Hematopoietic multipotent progenitor cell treated with erythropoietin and hydrocortisone succinate and interleukin-3 and kit ligand, for 17 days (in vitro differentiated cells): Measurements from ENCODE around the gene PCSK5.
A peak's percentile ranks its signal among the peaks of the same experiment; 100 is the strongest.
"Not testable (repeated sequence)": the region's sequence is repeated elsewhere in the genome, so short reads cannot be mapped to it uniquely, and the experiment has no call there.

Experiments used
- DNase-seq: peaks from one replicate; pipeline ENCODE4 v3.0.0-alpha.2; 2015; ENCODE audit warnings: low spot score

PCSK5 gene

DNA sequence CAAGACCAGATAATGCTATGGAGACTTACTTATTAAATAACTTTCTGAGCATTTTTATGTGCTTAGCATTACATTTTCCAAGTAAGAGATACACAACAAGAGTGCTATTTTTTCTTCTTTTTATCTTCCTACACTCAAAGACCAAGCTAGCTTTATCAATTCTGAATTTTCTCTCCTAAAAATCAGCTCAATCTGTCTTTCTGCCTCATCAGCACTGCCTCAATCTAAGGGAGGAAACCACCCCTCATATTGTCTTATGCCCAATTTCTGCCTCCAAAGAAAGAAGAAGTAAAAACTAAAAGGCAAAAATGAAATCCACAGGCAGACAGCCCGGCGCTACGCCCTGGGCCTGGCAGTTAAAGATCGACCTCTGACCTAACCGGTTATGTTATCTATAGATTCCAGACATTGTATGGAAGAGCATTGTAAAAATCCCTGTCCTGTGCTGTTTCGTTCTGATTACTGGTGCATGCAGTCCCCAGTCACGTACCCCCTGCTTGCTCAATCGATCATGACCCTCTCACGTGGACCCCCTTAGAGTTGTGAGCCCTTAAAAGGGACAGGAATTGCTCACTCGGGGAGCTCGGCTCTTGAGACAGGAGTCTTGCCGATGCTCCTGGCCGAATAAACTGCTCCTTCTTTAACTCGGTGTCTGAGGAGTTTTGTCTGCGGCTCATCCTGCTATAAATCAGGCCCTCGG lies 472.0 kb downstream of the PCSK5 start:
- DNase-seq, result not testable (repeated sequence)

DNA sequence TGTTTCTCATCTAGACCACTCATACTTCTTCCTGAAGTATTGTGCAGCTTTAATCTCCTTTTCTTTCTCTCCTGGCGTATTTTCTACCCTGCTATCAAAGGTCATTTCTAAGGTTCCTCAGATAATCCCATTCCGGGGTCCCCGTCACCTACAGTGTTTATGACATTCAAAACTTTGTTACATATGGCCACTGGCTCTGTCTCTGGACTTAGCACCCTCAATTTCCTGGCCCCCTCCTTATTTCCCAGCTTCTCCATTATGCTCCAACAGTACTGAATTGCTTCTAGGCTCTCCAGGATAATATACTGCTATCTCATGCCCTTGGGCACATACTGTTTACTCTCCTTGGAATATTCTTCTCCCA lies 472.5 kb downstream of the PCSK5 start:
- no peak for DNase-seq

DNA sequence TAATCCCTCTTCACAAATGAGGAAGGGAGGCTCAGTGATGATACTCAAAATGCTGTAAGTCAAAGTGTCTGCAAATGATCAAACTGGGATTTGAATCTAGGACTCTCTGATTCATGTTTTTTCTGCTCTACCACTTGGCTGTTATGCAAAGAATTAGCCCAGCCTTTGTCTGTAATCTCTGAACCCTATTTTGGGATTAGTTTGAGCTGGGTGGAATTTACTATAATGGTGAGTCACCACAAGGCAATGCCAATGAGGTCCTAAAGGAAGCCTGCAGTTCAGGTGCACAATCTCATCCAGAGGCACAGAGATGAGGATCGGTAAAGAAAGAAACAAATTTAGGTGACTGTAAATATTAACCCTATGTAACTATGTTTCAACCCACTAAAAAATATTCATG lies 474.6 kb downstream of the PCSK5 start:
- no peak for DNase-seq

DNA sequence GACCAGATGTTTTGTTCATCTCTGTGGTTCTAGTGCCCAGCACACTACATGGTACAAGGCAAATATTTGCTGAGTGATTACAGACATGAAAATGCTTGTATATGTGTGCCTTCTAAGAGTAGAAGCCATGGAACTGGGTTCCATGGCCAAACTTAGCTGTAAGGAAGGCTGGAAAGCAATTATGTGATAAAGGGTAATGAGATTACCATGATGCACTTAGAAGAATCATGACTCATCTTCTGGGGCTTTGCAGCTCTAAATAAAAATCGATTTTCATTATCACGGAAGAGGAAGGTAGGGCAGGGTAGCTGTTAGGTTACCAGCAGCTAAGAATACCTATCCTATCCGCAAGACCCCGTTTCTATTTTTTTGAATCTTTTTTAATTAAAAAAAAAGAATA lies 475.8 kb downstream of the PCSK5 start:
- no peak for DNase-seq

DNA sequence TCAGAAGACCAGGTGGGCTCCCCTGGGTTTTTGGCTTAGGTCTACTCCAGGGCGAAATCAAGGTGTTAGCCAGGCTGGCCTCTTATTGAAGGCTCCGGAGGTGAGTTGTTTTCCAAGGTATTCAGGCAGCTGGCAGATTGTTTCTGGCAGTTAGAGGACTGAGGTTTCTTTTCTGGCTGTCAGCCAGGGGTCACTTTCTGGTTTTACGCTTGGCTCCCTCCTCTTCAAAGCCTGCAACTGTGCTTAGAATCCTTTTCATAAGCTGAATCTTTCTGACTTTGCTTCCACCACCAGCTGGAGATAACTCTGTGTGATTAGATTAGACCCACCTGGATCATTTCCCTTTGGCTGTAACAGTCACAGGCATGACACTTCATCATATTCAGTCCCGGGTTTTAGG lies 479.1 kb downstream of the PCSK5 start:
- DNase-seq, result no peak

DNA sequence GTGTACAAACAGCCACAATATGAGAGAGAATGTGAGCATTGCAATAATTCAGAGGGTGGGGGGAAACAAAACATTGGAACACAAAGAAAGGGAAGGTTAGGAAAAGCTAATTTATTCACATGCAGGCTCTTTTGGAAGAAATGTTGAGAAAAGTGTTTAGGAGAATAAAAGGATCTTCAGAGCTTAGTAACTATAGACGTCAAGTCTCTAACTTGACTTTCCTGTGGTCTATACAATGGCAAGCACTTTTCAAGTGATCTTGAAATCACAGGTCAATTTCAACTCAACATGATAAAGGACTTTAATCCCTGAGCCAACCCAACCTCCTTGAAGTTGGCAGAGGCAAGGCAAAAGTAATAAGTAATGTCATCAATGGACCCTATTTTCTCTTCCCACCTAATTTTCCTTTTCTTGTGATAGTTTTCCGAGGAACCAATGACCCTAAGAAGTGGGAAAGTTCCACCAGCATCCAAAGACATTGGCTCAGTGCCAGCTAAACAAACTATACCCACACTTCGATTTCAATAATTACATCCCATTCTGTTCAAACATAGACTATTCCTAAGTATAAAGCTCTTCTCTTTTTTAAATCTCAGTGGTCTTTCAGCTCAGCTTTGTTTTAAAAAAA lies 480.0 kb downstream of the PCSK5 start:
- DNase-seq, result no peak

DNA sequence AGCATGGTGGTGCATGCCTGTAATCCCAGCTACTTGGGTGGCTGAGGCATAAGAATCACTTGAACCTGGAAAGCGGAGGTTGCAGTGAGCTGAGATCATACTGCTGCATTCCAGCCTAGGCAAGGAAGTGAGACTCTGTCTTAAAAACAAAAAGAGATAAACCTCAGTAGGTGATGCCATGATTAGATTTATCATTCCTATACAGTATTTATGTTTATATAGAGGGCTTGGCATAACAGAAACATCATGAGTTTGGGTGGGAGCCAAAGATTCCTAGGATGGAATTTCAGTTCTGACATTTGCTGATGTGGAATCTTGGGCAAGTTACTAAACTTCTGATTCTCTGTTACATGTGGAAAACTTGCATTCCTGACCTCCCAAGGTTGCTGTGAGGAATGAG lies 481.4 kb downstream of the PCSK5 start:
- no peak for DNase-seq

DNA sequence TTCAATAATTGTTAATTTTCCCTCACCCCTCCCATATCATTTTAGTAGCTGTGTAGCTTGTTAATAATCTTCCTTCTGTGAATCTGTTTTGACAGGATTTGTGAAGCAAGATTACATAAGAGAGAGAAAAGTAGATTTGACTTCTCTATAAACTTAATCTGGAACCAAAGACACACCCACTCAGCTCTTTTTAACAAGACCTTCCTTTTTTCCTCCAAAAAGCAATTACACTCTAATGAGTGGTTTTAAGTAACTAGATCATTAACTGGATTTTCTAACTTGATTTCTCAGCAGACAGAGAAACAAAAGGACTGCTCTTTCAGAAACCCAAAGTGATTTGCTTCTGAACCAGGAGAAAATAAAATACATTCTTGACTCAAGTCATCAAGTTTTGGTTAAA lies 481.9 kb downstream of the PCSK5 start:
- DNase-seq, result no peak

DNA sequence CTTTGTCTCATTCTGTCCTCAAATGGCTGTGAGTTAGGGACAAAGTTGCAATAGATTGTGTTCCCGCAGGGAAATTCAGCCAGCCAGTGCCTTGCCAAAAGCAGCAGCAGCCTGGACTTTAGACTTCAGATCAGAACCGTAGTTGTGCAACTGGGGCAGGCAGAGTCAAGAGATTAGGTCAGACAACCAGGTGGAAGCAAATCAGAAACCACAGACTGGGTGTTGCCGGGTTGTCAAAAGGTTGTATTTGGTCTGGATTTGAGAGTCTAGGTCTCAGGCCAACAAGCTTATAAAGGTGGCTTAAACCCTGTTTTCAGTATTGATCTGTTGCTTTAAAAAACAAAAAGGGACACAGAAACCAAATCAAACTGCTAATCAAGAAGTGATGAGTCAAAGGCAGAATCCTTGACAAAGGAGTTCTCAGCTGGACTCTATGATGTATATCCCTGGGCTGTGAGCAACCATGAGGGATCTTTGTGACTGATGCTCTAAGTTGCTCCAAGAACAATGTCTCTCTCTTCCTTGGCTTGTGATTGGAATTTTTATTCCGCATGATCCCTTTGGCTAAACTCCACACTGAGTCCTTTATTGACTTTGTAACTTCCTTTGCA lies 482.8 kb downstream of the PCSK5 start:
- no peak for DNase-seq

DNA sequence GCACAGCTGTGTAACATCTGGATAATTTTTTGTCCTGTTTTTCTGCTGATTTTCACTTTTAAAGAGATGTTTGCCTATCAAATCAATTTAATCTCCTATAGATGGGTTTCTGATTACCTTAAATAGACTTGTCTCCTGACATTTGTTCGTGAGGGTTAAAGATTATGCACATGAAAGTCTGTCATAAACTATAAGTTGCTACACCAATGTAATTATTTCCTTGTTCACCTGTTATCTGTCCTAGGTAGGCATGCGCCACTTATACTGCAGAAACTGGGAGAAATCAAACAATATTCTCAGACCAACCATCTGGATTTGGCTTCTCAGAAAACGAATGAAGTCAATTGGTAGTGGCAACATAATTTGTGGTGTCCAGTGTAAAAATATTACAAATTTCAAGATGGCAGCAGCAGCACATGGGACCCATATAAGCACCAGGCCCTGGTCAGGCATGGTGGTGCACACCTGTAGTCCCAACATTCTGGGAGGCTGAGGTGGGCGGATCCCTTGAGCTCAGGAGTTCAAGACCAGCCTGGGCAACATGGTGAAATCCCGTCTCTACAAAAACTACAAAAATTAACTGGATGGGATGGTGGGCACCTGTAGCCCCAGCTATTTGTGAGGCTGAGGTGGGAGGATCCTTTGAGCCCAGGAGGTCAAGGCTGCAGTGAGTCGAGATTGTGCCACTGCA lies 483.5 kb downstream of the PCSK5 start:
- DNase-seq, result no peak

DNA sequence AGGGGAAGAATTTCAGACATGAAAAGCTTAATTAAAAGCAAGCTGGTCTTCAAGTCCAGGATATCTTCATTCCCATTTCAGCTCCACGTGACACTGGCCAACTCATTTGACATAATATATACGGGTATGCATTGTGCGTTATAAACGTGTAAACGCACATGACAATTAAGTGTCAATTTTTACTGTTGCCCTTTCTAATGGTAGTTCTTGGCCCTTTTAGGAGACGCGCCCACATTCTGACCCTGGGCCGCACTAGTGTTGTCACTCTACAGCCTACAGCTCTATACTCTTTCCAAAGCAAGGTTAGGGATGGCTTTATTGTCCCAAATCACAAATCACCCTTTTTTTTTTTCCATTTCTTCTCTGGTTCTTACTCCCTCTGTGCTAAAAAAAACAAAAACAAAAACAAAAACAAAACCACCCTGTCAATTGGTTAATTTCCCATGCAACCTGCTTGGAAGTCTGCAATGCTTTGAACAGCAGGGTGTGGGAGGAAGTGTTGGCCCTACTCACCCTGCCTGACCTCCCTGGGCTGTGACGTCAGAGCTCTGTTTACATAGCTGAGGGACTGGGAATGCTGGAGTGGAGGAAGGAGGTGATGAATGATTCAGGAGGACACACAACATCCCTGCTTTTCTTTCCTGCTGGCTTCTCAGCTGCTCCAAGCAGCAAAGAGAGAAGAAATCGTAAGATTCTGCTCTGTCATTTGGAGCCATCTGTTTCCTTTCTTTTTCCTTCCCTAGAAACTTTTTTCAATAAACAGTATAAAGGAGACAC lies 484.5 kb downstream of the PCSK5 start:
- no peak for DNase-seq

DNA sequence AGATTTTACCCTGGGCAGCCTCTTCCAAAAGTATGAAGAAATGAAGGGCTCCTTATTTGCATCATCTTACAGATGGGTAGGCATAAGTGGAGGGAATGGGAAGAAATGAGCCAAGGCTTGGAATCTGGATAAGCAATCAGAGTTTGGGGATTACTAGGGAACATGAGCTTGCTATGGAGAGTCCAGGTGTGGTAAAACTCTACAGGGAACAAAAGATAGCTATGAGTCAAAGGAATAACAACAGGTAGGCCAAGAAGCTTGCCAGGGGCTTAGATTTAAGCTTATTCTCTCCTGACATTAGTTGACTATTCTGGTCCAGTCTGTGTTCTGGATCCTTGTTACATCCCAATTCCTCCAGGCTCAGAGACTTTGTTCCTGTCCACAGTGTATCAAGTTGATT lies 487.3 kb downstream of the PCSK5 start:
- DNase-seq, result no peak

DNA sequence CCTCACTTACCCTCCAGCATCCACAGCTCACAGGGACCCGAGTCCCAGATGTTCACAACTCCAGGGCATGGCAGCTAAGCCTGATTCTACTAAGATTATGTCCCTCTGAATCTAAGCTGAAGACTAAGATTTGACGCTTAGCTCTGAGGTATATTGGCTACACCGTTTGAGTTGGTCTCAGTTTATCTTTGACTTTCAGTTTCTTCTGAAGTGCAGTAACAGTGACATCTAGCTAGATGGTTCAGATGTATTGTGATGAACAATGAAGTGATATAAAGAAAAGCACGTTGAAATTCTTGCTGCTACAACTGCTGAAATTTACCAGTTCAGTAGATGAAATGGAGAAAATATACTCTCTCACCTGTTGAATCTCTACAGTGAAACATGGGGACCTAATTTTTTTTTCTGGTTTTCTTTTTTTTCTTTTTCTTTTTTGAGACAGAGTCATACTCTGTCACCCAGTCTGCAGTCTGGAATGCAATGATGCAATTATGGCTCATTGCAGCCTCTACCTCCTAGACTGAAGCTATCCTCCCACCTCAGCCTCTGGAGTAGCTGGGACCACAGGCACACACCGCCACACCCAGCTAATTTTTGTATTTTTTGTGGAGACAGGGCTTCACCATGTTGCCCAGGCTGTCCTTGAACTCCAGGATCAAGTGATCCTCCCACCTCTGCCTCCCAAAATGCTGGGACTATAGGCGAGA lies 488.0 kb downstream of the PCSK5 start:
- DNase-seq, result no peak

DNA sequence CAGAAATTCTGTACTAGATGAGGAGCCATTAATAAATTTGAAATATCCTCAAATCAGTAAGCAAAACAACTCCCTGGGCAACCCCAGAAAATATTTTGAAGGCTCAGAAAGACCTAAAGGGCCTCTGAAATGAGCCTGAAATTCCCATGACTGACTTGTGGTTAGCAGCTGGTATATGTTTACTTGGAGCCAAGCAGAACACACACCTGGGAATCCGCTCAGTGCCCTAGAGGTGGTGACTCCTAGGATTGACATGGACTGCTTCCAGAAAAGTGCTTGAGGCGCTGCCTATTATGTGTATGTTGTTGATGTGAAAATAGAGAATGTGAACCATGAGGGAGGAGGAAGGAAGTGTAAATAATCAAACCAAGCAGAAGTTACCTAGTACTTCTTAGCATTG lies 489.0 kb downstream of the PCSK5 start:
- no peak for DNase-seq

DNA sequence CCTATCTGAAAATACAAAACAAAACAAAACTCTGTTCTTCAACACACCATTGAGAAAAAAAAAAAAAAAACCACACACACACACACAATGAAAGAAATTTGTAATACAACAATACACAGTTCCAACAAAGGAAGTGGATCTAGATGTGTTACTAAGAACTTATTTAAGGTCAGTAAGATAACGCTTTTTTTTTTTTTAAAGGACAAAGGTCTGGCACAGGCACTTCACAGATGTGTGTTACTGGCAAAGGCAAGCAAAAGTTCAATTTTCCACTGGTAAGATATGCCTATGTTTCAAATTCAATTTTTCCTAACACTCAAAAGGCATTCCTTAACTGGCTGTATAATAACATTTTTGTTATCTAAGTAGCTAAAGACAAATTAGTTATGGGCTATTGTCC lies 500.2 kb downstream of the PCSK5 start:
- DNase-seq, result no peak

DNA sequence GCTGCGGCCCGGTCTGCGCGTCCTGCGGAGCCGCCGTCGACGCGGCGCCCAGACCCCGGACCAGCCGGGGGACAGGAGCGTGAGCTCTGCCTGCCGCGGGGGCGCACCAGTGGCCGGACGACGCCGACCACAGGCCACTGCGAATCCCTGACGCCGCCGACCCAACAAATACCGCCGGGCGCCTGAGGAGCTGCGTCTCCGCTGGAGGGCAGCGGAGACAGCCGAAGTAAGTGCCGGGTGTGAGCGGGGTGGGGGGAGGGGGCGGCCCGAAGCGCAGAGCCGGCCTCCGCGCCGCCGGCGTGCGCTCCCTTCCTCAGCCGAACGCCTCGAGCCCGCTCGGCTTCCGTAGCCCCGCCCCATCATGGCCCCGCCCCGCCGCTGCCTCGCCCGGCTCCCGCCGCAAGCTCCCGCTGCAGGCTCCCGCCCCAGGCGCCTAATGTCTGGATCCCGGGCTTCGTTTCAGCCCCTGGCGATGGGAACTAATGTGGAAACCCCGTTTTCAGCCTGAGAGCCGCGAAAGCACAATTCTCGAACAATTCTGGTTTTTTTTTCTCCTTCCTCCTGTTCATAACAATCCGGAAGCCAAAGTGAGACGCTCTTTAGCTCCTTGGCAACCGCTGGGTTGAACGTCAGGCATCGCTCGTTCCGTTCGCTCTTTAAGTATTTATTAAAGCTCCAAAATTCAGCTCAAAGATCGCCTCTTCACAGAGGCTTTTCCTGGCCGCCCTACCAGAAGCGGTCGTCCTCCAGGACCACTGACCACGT lies 503.9 kb downstream of the PCSK5 start, which contains the start of gene RFK:
RFK (minus strand) TSS at position 232 of the 765 bp plus-strand sequence. CDS start 255 bp downstream, outside the sequence.
- DNase-seq, result peak; percentile 86

DNA sequence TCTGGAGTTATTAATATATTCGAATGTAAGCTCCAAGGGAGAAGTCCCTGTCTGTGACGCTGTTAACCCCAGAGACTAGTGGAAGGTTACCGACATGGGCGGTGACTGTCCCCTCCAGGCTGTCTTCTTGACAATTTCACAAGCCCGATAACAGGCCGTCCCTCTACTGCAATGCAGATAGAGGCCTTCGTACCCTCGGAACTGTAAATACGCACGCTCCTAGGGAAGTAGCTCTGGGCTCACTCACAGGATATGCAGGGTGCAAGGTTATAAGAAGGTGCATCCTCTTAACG lies 504.4 kb downstream of the PCSK5 start:
- peak; percentile 75 for DNase-seq

DNA sequence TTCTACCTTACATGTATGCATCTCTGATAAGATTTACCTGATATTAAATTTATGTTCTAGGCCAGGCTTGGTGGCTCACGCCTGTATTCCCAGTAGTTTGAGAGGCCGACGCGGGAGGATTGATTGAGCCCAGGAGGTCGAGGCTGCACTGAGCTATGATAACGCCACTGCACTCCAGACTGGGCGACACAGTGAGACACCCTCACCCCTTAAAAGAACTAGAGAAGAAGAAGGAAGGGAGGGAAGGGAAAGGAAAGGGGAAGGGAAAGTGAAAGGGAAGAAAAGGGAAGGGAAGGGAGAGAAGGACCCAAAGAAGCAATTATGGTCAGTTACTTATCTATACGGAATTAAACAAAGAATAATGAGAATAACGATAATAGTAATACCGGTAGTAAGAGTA lies 504.9 kb downstream of the PCSK5 start:
- no peak for DNase-seq

DNA sequence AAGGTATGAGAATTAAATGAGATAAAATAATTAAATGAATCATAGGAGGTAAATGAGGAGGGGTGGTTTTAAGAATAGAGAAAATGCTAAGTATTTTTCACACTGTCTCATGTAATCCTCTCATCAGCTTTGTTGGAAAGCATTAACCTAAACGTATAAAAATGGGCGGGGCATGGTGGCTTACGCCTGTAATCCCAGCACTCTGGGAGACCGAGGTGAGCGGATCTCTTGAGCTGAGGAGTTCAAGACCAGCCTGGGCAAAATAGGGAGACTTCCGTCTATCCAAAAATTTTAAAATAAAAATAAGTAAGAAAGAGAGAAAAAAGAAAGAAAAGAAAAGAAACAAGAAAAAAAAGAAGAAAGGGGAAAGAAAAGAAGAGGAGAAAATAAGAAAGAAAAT lies 505.7 kb downstream of the PCSK5 start:
- no peak for DNase-seq

DNA sequence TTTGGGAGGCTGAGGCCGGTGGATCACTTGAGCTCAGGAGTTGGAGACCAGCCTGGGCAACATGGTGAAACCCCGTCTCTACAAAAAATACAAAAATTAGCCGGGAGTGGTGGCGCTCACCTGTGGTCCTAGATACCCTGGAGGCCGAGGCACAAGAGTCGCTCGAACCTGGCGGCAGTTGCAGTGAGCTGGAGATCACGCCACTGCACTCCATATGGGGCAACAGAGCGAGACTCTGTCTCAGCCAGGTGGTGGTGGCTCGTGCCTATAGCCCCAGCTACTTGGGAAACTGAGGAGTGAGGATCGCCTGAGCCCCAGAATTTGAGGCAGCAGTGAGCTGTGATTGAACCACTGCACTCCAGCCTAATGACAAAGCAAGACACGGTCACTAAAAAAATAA lies 506.1 kb downstream of the PCSK5 start:
- no peak for DNase-seq

DNA sequence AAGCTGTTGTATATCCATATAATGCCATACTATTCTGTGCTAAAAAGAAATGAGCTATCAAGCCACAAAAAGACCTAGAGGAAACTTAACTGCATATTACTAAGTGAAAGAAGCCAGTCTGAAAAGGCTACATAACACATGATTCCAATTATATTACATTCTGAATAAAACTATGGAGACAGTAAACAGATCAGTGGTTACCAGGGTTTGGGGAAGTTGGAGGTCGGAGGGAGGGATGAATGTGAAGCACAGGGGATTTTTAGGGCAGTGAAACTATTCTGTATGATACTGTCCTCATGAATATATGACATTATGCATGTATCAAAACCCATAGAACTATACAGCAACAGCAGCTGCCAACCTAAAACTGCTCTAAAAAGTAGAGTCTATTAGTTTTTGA lies 509.4 kb downstream of the PCSK5 start:
- DNase-seq, result no peak
